ENCODE measurements around the gene PACS1.

DNA sequence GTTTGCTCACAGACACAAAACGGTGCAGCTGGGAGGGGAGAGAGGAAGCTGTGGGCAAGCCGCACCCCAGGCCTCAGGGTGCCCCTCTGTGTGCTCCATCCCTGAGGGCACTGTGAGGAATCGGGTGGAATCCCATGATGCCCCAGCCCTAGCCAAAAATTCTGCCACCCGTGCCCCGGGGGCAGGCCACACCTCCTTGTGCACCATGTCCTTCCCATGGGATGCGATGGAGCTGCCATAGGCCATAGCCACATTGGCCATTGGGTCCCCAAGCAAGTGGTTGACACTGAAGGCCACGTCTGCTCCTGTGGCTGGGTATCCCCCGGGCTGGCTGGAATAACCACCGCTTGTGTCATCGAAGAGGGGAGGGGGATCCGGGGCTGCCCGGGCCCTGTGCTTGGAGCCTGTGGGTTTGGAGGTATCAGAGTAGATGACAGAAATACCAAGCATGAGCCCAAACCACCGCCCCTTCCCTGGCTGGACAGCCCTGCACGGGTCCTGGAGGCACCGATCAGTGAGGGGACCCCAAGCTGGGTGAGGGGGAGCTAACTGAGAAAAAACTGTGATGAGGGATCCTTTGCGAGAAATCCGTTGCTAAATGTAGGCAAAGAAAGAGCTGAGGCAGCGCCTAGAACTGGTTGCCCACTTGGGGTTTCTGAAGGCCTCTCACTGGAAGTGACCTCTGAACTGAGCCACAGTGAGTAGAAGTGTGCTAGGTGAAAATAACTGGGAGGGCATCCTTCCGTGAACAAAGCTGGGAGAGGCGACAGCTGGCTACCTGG, 218.0 kb downstream of the PACS1 start:
- no peak for TF ChIP-seq CTCF (IDR thresholded peaks at IDR 0.05; ENCODE audit: insufficient read depth, low read depth, low read length)
- TF ChIP-seq EZH2 (IDR thresholded peaks at IDR 0.05; ENCODE audit: insufficient read depth, low read length) = no peak

Data from astrocyte (in vitro differentiated cells and primary cell).